ENCODE data around the gene RXFP4.
"Not testable (repeated sequence)": the region's sequence is repeated elsewhere in the genome, so short reads cannot be mapped to it uniquely, and the experiment has no call there.

RXFP4 gene

GRCh38 chr1:155940993-155941844 is at the start of gene RXFP4:
RXFP4 (plus strand) TSS chr1:155941638; CDS start chr1:155941710, 72 bp downstream.
- no peak for DNase-seq

DNA sequence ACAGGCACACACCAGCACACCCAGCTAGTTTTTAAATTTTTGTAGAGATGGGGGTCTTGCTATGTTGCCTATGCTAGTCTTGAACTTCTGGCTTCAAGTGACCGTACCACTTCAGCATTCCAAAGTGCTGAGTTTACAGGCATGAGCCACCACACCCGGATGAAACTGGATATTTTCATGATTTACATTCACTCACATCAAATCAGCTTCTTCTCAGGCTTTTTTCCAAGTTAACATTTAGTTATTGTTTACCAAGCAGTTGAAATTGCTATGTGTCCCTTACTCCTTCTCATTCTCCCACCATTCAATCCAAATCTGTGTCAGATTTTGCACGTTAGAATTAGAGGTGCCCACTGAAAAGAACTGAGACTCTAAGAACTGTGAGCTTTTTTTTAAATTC is 48.6 kb upstream of the RXFP4 start:
- no peak for DNase-seq

- DNase-seq: no peak
These were observed 47.9 kb upstream of the RXFP4 start for GRCh38 chr1:155893389-155894142.

- DNase-seq: not testable (repeated sequence)
These were observed 45.8 kb upstream of the RXFP4 start for GRCh38 chr1:155895617-155896016.

- not testable (repeated sequence) for DNase-seq
These were observed 45.0 kb upstream of the RXFP4 start for GRCh38 chr1:155896476-155896875.

- no peak for DNase-seq
These were observed 43.7 kb upstream of the RXFP4 start for GRCh38 chr1:155897746-155898145.

DNA sequence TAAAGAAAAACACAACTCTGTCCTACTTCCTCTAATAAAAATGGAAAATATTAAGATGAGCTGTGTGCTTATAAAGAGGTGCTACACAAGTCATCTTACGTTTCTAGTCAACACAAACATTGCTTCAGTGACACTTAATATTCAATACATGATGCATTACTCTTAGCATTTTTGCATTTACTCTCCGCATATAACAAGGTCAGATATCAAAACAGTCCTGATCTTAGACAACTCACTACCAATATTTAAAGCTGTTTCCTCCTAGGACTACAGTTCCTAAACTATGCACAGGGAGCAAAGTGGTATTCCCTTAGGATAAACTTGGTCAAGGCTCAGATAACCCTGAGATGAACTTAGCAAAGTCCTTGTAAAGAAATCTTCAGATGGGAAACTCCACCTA is 42.5 kb upstream of the RXFP4 start:
- DNase-seq: no peak

DNA sequence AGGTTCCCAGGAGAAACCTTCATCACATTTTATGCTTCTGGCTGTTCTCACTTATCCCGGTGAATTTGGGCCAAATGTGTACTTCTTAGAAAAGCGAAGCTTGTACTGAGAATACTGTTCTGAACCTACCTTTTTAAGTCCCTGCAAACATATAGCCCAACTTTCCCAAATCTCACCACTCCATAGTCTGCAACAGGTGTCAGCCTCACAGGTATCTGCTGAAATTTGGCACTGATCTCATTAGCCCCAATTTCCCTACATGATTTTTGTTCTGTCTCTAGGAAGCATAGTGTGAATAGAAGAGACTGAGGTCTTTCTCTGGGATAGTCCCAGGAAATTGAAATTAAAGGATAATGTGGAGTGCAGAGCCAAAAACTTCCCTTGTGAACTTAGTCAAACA is 41.8 kb upstream of the RXFP4 start:
- DNase-seq: no peak

- DNase-seq: no peak
These were observed 41.3 kb upstream of the RXFP4 start for GRCh38 chr1:155900161-155900560.

DNA sequence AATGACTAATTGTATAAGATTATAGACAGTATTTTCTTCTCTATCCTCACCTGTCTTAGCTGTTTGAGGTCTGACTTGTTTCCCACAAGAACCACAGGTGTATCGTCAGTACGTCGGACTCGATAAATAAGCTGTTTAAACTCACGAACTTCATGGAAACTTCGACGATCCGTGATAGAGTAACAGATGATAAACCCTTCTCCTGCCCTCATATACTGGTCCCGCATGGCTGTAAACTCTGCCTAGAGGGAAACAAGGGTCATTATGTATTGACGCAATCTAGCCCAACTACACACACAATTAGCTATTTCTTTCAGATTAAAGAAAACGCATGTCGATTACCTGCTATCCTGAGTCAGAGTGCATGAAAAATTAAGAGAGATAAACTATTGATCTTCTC is 37.2 kb upstream of the RXFP4 start:
- DNase-seq: no peak

DNA sequence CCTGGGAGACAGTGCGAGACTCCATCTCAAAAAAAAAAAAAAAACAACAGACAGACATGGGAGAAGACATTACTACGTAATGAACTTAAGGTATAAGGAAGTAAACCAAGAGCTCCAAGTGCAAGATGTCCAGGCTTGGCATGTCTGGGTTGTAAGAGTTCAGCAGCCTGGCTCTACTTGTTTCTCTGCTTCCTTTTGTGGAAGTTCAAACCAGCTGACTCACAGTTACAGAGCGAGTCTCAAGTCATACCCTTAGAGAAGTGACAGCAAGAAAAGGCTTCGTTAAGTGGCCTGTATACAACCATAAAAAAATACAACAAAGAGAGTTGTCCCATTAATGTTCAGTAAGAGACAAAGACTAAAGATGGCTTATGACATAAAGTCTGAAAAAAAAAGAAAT is 31.5 kb upstream of the RXFP4 start:
- no peak for DNase-seq

- peak; percentile 48 for DNase-seq
These were observed 30.8 kb upstream of the RXFP4 start for GRCh38 chr1:155910621-155911121.

DNA sequence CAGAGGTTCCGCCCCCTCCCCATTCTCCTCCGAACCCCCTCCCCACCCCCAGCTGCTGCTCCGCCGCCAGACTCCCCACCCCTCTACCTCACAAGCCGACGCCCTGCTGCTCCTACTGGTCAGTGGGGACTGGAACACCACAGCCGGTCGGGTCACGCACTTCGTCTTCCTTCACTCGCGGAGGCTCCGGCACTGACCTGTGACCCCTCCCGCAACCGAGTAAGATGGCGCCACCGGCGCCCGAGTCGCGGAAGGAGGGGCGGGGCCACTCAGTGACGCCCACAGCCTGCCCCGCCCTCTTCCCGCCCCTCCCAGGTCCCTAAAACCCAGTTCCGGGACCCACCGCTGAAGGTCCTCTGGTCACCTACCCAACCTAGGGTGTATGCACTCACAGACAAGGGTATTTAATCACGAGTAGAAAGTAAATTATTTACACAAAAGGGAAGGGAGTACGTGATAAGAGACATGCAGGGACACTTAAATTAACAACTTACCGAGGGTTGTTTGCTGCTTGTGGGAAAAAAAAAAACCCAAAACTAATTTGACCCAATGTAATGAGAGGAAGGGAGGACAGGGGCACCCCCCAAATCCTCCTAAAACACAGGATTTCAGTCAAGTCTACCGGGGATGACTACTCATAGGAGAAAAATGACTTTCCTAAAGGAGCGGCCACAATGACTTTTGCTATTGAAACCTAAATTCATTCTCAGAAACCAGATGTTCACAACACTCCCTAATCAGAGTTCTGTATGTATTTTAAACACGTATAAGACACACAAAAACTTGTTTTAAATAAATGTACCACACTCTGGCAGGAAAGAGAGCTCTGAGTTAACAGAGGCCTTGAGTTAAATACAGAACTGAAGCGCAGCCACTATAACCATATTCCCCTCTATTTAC is 30.0 kb upstream of the RXFP4 start, which contains the start of gene RIT1:
RIT1 (minus strand) TSS at position 194 of the 900 bp plus-strand sequence. CDS start 588 bp downstream, outside the sequence.
- DNase-seq: peak; percentile 63

GRCh38 chr1:155912056-155912536 is 29.3 kb upstream of the RXFP4 start:
- no peak for DNase-seq

DNA sequence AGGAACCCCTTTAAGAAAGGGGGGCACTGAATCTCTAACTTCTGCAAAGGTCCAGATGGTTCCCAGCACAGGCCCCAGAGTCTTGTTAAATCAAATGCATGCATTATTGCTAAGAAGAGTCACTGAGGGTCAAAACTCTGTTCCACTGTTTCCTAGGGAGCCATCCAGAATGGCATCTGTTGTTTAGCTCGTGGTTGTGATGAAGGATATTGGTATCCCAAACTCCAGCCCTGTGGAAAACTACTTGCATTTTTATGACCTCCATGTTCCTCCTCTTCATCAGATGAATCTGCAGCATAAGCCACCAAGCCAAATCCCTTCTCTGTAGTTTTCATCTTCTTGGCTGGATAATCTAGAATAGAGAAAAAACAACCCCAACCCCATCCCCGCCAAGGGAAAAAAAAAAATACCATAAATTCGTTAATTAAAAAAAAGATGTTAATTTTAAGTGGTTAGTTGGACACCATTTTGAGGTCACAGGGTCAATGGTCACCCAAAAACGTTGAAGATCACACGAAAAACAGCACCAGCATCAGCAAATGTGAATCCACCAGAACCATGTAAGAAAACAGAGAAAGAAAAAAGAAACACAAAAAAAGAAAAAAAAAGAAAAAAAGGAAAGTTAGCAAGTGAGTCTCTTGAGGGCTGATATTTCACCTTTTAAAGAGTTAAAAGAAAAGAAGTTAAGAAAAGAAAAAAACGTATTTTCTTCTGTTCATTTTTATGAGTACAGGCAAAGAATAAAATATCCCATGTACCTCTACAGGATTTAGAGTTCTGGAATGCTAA is 27.3 kb upstream of the RXFP4 start:
- no peak for DNase-seq

GRCh38 chr1:155918660-155919059 is 22.8 kb upstream of the RXFP4 start:
- DNase-seq: no peak

- DNase-seq: no peak
These were observed 21.6 kb upstream of the RXFP4 start for GRCh38 chr1:155919801-155920200.

GRCh38 chr1:155920717-155921116 is 20.7 kb upstream of the RXFP4 start:
- no peak for DNase-seq

DNA sequence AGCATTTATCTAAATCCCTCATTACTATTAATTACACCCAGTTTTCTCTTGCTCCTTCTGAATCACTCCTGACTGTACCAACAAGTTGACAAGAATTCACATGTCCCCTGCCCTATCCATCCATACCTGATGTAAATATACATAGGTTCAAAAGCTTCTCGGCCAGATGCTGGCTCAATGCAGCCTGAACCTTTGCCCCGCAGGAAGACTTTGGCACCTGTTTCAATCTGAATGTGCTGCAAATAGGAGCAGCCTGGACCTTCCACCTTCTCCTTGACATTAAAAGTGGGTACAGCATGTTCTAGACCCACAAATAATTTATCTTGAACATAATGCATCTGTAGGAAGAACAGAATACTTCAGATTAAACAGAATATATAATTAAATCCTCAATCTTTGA is 15.9 kb upstream of the RXFP4 start:
- no peak for DNase-seq

GRCh38 chr1:155929057-155929456 is 12.4 kb upstream of the RXFP4 start:
- no peak for DNase-seq

DNA sequence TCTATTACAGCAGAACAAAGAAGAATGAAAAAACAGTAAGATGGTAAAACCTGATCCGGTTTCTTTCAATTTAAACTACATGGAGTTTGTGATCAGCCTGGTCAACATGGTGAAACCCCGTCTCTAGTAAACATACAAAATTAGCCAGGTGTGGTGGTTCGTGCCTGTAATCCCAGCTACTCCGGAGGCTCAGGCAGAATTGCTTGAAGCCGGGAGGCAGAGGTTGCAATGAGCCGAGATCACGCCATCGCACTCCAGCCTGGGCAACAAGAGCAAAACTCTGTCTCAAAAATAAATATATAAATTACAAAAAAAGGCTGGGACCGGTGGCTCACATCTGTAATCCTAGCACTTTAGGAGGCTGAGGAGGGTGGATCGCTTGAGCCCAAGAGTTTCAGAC is 10.7 kb upstream of the RXFP4 start:
- DNase-seq: not testable (repeated sequence)

All from NCI-H2227 treated with DMSO at 0.1 percent for 48 hours (cell line).